ENCODE data around the gene TAF1L. TPM values are rescaled to one million over a fixed set of nuclear protein-coding genes. Genes with fewer than 3 reads are reported as not detected.

Gene TAF1L
- total RNA-seq, 1 experiment from 2014 or later = not detected

Other genes starting within 250 kb of the TAF1L start
- 3.2 and 6.3 TPM in 2 replicates for gene RIGI, start 109.5 kb downstream of the TAF1L start, total RNA-seq (2014; rRNA removed; shearing (Covaris generic))
- gene SMIM27, start 83.3 kb downstream of the TAF1L start, total RNA-seq (2014; rRNA removed; shearing (Covaris generic)) = 0.16 and 2.0 TPM in 2 replicates
- 14.2 and 14.7 TPM in 2 replicates for gene TOPORS, start 83.1 kb downstream of the TAF1L start, total RNA-seq (2014; rRNA removed; shearing (Covaris generic))
- 70.3 and 74.9 TPM in 2 replicates for gene NDUFB6, start 62.5 kb downstream of the TAF1L start, total RNA-seq (2014; rRNA removed; shearing (Covaris generic))
- gene TMEM215, start 147.9 kb upstream of the TAF1L start, total RNA-seq (2014; rRNA removed; shearing (Covaris generic)) = not detected in 2 replicates